Measurements from ENCODE around the gene EIF3M. TPM values are rescaled to one million over a fixed set of nuclear protein-coding genes. Genes with fewer than 3 reads are reported as not detected.

EIF3M gene
- total RNA-seq, 1 donor from 2014 or later, result 212 TPM

DNA sequence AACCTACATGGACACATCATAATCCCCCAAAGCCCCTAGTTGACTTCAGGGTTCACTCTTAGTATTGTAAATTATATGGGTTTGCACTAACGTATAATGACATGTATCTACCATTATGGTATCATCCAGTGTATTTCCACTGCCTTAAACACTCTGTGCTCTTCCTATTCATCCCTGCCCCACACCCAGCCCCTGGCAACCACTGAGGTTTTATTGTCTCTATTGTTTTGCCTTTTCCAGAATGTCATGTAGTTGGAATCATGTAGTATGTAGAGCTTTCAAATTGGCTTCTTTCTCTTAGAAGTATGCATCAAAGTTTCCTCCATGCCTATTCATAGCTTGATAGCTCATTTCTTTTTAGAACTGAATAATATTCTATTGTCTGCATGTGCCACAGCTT lies 16.5 kb upstream of the EIF3M start:
- Mint-ChIP-seq H3K27me3 (peaks cover 16% of the 10 kb centered on the region), H3K4me1 (ENCODE audit: low read depth) (no peaks in the 10 kb centered on the region), H3K4me3 (ENCODE audit: low read depth) (no peak overlapping the region), H3K36me3 (ENCODE audit: insufficient read depth) (no peaks in the 10 kb centered on the region), H3K27ac (peak overlapping the region; percentile 27), H3K9me3 (ENCODE audit: low read depth) (no peaks in the 10 kb centered on the region)
- no peak for DNase-seq (ENCODE audit: low spot score, unreplicated experiment)
- TF ChIP-seq, protein P1, sequence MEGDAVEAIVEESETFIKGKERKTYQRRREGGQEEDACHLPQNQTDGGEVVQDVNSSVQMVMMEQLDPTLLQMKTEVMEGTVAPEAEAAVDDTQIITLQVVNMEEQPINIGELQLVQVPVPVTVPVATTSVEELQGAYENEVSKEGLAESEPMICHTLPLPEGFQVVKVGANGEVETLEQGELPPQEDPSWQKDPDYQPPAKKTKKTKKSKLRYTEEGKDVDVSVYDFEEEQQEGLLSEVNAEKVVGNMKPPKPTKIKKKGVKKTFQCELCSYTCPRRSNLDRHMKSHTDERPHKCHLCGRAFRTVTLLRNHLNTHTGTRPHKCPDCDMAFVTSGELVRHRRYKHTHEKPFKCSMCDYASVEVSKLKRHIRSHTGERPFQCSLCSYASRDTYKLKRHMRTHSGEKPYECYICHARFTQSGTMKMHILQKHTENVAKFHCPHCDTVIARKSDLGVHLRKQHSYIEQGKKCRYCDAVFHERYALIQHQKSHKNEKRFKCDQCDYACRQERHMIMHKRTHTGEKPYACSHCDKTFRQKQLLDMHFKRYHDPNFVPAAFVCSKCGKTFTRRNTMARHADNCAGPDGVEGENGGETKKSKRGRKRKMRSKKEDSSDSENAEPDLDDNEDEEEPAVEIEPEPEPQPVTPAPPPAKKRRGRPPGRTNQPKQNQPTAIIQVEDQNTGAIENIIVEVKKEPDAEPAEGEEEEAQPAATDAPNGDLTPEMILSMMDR (IDR thresholded peaks at IDR 0.05; ENCODE audit: unreplicated experiment), result no peak

DNA sequence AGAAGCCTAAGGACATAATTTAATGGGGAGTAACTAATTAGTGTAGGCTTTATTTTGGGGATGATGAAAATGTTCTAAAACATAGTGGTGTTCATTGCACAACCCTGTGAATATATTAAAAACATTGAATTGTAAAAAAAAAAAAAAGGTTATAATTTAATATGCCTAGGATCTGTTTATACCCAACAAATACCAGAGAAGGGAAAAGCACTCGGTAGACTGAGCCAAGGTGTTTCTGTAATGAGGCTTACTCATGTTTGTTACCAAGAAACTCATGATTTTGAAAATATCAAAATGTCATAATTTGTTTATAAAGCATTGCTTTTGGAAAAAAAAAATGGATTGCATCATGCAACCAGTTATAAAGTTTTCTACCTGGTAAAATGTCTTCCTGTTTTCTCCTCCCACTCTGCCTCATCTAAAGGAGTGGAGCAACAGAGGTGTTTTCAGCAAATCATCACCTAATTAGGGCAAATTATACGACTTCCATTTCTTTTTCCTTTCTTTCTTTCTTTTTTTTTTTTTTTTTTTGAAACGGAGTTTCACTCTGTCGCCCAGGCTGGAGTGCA lies 14.2 kb upstream of the EIF3M start:
- TF ChIP-seq, protein P1 (IDR thresholded peaks at IDR 0.05; ENCODE audit: unreplicated experiment), result no peak
- Mint-ChIP-seq H3K4me1 (ENCODE audit: low read depth) (no peaks in the 10 kb centered on the region), H3K27me3 (peaks cover 16% of the 10 kb centered on the region), H3K4me3 (ENCODE audit: low read depth) (no peak overlapping the region), H3K27ac (no peak overlapping the region), H3K9me3 (ENCODE audit: low read depth) (no peaks in the 10 kb centered on the region), H3K36me3 (ENCODE audit: insufficient read depth) (no peaks in the 10 kb centered on the region)
- no peak for DNase-seq (ENCODE audit: low spot score, unreplicated experiment)

DNA sequence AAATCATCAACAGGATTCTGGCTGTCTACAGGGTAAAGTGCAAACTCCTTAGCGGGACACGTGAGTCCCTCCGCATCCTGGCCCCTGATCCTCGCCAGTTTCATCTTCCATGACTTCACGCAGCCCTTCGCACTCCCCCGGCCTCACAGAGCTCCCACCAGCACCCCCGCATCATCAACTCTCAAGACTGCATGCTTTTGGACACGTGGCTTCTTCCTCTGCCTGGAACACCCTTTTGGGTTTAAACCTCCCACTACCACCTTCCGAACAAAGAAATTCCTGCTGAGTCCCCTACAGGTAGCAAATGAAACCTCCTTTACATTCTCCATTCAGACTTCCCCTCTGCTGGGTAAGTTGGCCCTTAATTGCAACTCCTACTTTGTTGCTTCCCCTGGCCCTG lies 12.6 kb upstream of the EIF3M start:
- Mint-ChIP-seq H3K27me3 (peaks cover 16% of the 10 kb centered on the region), H3K9me3 (ENCODE audit: low read depth) (no peaks in the 10 kb centered on the region), H3K36me3 (ENCODE audit: insufficient read depth) (no peaks in the 10 kb centered on the region), H3K4me1 (ENCODE audit: low read depth) (no peaks in the 10 kb centered on the region), H3K4me3 (ENCODE audit: low read depth) (no peak overlapping the region), H3K27ac (no peak overlapping the region)
- no peak for DNase-seq (ENCODE audit: low spot score, unreplicated experiment)
- TF ChIP-seq, protein P1 (IDR thresholded peaks at IDR 0.05; ENCODE audit: unreplicated experiment), result no peak

DNA sequence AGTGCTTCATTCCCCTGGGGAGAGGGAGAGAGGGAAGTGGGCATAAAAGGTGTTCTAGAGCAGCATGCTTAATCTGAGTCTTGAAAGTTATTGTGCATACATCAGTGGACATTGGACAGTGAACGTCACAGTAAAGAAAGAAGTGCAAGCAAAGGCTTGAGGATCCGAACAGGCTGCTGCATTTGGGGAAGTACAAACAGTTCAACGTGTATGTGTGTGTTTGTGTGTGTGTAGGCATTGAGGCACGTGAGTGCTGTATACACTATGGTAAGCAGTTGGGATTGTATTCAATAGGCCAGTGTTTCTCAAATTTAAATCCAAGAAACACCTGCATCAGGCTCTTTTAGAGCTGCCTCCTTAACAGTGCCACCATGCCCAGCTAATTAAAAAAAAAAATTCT lies 10.4 kb upstream of the EIF3M start:
- Mint-ChIP-seq H3K4me3 (ENCODE audit: low read depth) (no peak overlapping the region), H3K36me3 (ENCODE audit: insufficient read depth) (no peaks in the 10 kb centered on the region)

DNA sequence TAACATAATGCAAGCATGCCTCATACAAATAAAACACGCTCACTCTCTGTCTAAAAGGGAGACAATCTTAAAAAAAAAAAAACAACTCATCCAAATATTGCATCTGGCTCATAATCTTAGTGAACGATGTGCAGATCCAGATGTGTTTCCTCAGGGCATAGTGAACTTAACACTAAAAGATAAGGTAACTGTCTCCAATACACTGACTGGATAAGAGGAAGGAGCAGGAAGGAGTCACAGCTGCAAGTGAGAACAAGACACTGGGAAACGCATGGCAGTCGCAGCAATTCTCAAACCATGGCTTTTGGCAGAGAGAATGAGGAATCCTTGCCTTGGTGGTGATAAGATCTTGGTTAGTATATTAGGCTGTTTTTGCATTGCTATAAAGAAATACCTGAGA lies 9.2 kb upstream of the EIF3M start:
- TF ChIP-seq, protein P1 (IDR thresholded peaks at IDR 0.05; ENCODE audit: unreplicated experiment), result no peak
- Mint-ChIP-seq H3K9me3 (ENCODE audit: low read depth) (no peaks in the 10 kb centered on the region), H3K4me1 (ENCODE audit: low read depth) (no peaks in the 10 kb centered on the region), H3K4me3 (ENCODE audit: low read depth) (no peak overlapping the region), H3K36me3 (ENCODE audit: insufficient read depth) (no peaks in the 10 kb centered on the region), H3K27ac (no peak overlapping the region), H3K27me3 (peaks cover 14% of the 10 kb centered on the region)
- DNase-seq (ENCODE audit: low spot score, unreplicated experiment), result no peak

More for the DNA sequence above, 10.4 kb upstream of the EIF3M start:
- Mint-ChIP-seq H3K9me3 (ENCODE audit: low read depth) (no peaks in the 10 kb centered on the region), H3K4me1 (ENCODE audit: low read depth) (no peaks in the 10 kb centered on the region), H3K27ac (no peak overlapping the region), H3K27me3 (peaks cover 14% of the 10 kb centered on the region)
- DNase-seq (ENCODE audit: low spot score, unreplicated experiment), result no peak
- TF ChIP-seq, protein P1 (IDR thresholded peaks at IDR 0.05; ENCODE audit: unreplicated experiment), result no peak

Measured in progenitor cell of endocrine pancreas (in vitro differentiated cells).